Activated naive CD8-positive, alpha-beta T cell treated with anti-CD3 and anti-CD28 coated beads, Interleukin-2, amount 10 ng/mL, durations not matched to agents 7 days and 5 days (primary cell): ENCODE measurements around the gene OR4C6. TPM values are rescaled to one million over a fixed set of nuclear protein-coding genes. Genes with fewer than 3 reads are reported as not detected.

Experiments
- ATAC-seq: fragments of 150-1000 bp; cut with Tn5 transposase; one replicate; pipeline ENCODE4 v1.10.0; 2021; ENCODE audit warnings: low read depth, moderate library complexity
- POLR2A ChIA-PET: fragments of 350-600 bp; sonication (Branson Sonifier 250); formaldehyde crosslinking; loops from one replicate; lab custom pipeline; 2021; ENCODE audit warnings: antibody characterized with exemption; lab: Charles Lee
- DNase-seq: peaks from one replicate; pipeline ENCODE4 v3.0.0; 2021
- H3K27ac Mint-ChIP-seq: one replicate; pipeline ENCODE4 v1.8.0; 2022; ENCODE audit warnings: mild to moderate bottlenecking, mixed read lengths
- H3K27me3 Mint-ChIP-seq: one replicate; pipeline ENCODE4 v1.8.0; 2022; ENCODE audit warnings: mild to moderate bottlenecking, moderate library complexity, mixed read lengths
- H3K36me3 Mint-ChIP-seq: one replicate; pipeline ENCODE4 v1.8.0; 2021; ENCODE audit warnings: mild to moderate bottlenecking, mixed read lengths
- H3K4me1 Mint-ChIP-seq: one replicate; pipeline ENCODE4 v1.8.0; 2021; ENCODE audit warnings: mixed read lengths
- H3K4me3 Mint-ChIP-seq: one replicate; pipeline ENCODE4 v1.8.0; 2022; ENCODE audit warnings: mild to moderate bottlenecking, moderate library complexity, mixed read lengths
- H3K9me3 Mint-ChIP-seq: one replicate; pipeline ENCODE4 v1.8.0; 2021; ENCODE audit warnings: mixed read lengths
- total RNA-seq, 2 experiments: library from RNA; stranded (reverse); gene quantifications; one replicate each; pipeline ENCODE4 v1.2.3, GENCODE V29; 2021

Gene OR4C6
- total RNA-seq: not detected

DNA sequence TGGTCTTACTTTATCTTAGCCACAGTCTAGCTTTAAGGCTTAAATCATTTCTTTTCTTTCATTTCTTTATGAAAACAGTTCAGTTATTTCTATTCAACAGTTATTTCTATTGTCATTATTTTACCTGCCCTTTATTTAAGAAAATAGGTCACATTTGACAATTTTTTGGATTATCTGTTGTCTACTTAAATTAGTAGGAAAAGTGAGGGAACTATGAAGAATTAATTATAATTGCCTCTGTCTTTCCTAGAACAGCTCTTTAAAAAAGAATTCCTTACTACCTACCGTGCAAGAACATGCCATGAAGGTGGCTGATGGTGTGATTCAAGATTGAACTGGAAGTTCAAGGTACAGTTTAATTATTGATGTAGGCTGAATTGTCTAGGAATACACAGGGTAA is at the start of gene OR4C6:
TSS of gene OR4C6 (plus strand) at position 301 of the 400 bp plus-strand sequence. CDS start 2,966 bp downstream, outside the sequence.
- POLR2A ChIA-PET: no interaction called here

GRCh38 chr11:55624531-55624930 is 37.5 kb upstream of the OR4C6 start:
- Mint-ChIP-seq H3K4me1 (no peaks in the 10 kb centered on the region), H3K4me3 (no peak overlapping the region), H3K9me3 (peaks cover 23% of the 10 kb centered on the region), H3K36me3 (no peaks in the 10 kb centered on the region), H3K27ac (no peak overlapping the region), H3K27me3 (no peaks in the 10 kb centered on the region)
- DNase-seq (no peak), ATAC-seq (no peak)
- POLR2A ChIA-PET: no interaction called here

More for the DNA sequence above, at the start of gene OR4C6:
- H3K27me3 Mint-ChIP-seq: no peaks in the 10 kb centered on the region
- DNase-seq (no peak), ATAC-seq (no peak)
- H3K4me1 Mint-ChIP-seq: no peaks in the 10 kb centered on the region
- H3K9me3 Mint-ChIP-seq: peaks cover 6% of the 10 kb centered on the region
- H3K27ac Mint-ChIP-seq: no peak within 1 kb of the TSS
- H3K4me3 Mint-ChIP-seq: no peak within 1 kb of the TSS
- H3K36me3 Mint-ChIP-seq: no peaks in the 10 kb centered on the region

DNA sequence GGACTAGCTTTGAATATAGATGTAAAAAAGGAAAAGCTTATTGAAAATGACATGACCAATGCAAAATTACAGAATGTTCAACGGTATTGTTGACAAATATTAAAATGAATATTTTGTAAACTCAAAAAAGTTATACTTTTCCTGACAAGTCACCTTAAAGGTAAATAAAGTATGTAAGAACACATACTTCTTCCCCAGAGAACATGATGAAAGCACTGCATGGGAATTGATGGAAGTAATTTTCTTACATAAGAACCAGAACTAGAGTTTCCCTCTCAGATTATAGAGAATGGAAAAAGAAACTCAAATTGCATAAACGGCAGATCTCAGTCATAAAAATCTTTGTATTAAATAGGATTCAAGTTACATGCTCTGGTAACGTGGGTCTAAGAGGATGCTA is 27.2 kb upstream of the OR4C6 start, which contains the start of gene OR4P4:
TSS of gene OR4P4 (plus strand) at position 301 of the 400 bp plus-strand sequence.
- no peak for ATAC-seq
- peaks cover 9% of the 10 kb centered on the region for H3K9me3 Mint-ChIP-seq
- no peaks in the 10 kb centered on the region for H3K27me3 Mint-ChIP-seq
- H3K4me3 Mint-ChIP-seq: no peak within 1 kb of the TSS
- no peaks in the 10 kb centered on the region for H3K4me1 Mint-ChIP-seq
- no peak for DNase-seq
- no peak within 1 kb of the TSS for H3K27ac Mint-ChIP-seq
- POLR2A ChIA-PET: no interaction called here
- no peaks in the 10 kb centered on the region for H3K36me3 Mint-ChIP-seq

- Mint-ChIP-seq H3K4me3 (no peak within 1 kb of the TSS), H3K4me1 (no peaks in the 10 kb centered on the region), H3K27ac (no peak within 1 kb of the TSS), H3K27me3 (no peaks in the 10 kb centered on the region), H3K36me3 (no peaks in the 10 kb centered on the region), H3K9me3 (peaks cover 6% of the 10 kb centered on the region)
- POLR2A ChIA-PET: no interaction called here
- ATAC-seq: no peak
- DNase-seq: no peak
Observed at GRCh38 chr11:55648027-55648426, 14.0 kb upstream of the OR4C6 start, which contains the start of gene OR4S2. TSS of gene OR4S2 (plus strand) at chr11:55648327. CDS start at chr11:55650904, 2,577 bp downstream.

DNA sequence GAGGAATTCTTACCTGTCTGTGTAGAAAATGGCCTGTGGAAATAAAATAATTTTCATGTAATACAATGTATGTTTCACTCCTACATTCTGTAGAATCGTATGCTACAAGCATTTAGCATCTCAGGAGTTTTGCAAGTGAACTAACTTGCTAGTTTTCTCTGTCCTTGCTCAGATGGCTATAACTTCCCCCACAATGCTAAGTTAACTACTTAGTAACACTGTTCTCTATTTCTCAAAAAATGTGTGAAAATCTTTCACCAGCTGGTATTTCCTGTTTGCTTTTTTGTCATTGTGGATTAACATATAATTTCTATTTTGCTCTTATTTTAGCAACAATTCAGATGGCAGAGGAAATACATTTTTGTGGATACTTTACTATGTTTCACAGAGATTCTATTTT is 9.4 kb upstream of the OR4C6 start:
- H3K27me3 Mint-ChIP-seq: no peaks in the 10 kb centered on the region
- no peaks in the 10 kb centered on the region for H3K4me1 Mint-ChIP-seq
- H3K27ac Mint-ChIP-seq: no peak overlapping the region
- no peak for ATAC-seq
- peaks cover 12% of the 10 kb centered on the region for H3K9me3 Mint-ChIP-seq
- POLR2A ChIA-PET: no interaction called here
- DNase-seq: no peak
- no peak overlapping the region for H3K4me3 Mint-ChIP-seq
- no peaks in the 10 kb centered on the region for H3K36me3 Mint-ChIP-seq

- H3K4me3 Mint-ChIP-seq: no peak overlapping the region
- H3K27me3 Mint-ChIP-seq: no peaks in the 10 kb centered on the region
- no peak for DNase-seq
- H3K9me3 Mint-ChIP-seq: peaks cover 12% of the 10 kb centered on the region
- ATAC-seq: no peak
- no peak overlapping the region for H3K27ac Mint-ChIP-seq
- H3K4me1 Mint-ChIP-seq: no peaks in the 10 kb centered on the region
- POLR2A ChIA-PET: no interaction called here
- H3K36me3 Mint-ChIP-seq: no peaks in the 10 kb centered on the region
Observed at GRCh38 chr11:55655096-55655495, 6.9 kb upstream of the OR4C6 start.

GRCh38 chr11:55658031-55658573 is 3.9 kb upstream of the OR4C6 start:
- Mint-ChIP-seq H3K4me3 (no peak overlapping the region), H3K36me3 (no peaks in the 10 kb centered on the region), H3K4me1 (no peaks in the 10 kb centered on the region), H3K27me3 (no peaks in the 10 kb centered on the region), H3K9me3 (peaks cover 10% of the 10 kb centered on the region), H3K27ac (no peak overlapping the region)
- POLR2A ChIA-PET: no interaction called here
- DNase-seq (no peak), ATAC-seq (no peak)

GRCh38 chr11:55658608-55659007 is 3.4 kb upstream of the OR4C6 start:
- Mint-ChIP-seq H3K9me3 (peaks cover 8% of the 10 kb centered on the region), H3K27ac (no peak overlapping the region), H3K36me3 (no peaks in the 10 kb centered on the region), H3K4me1 (no peaks in the 10 kb centered on the region), H3K27me3 (no peaks in the 10 kb centered on the region), H3K4me3 (no peak overlapping the region)
- ATAC-seq (no peak), DNase-seq (no peak)
- POLR2A ChIA-PET: no interaction called here

DNA sequence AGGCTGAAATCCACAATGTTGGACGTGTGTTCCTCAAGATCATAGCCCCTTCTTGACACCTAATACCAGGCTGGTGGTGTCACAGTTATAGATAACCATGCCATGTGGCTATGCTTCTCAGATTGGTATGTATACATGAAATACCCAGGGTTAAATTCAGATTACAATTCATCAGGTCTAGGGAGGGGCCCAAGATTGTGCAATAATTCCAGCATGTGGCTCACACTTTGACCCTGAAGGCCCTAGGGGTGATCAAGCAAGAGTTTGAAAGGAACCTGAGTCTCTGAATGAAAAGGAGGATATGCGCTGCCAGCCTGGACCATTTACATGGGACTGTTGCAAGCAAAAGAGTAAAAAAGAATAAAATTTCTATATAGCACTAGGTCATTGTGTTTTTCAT is 7.4 kb downstream of the OR4C6 start:
- POLR2A ChIA-PET: no interaction called here
- H3K27me3 Mint-ChIP-seq: no peaks in the 10 kb centered on the region
- DNase-seq (no peak), ATAC-seq (no peak)
- H3K36me3 Mint-ChIP-seq: no peaks in the 10 kb centered on the region
- no peak overlapping the region for H3K4me3 Mint-ChIP-seq
- peaks cover 4% of the 10 kb centered on the region for H3K9me3 Mint-ChIP-seq
- H3K27ac Mint-ChIP-seq: no peak overlapping the region
- no peaks in the 10 kb centered on the region for H3K4me1 Mint-ChIP-seq

DNA sequence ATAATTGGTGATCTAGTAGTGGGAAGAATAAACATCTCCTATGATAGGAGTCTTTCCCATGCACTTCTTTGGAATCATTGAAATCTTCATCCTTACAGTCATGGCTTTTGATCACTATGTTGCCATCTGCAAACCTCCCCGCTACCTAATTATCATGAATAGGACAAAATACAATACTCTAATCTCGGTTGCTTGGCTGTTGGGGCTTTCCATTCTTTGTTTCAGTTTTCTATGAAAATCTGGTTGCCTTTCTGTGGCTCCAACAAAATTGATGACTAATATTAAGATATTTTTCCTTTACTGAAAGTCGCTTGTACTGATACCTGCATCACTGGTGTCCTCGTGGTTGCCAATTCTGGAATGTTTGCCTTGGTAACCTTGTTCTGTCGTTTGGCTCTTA is 11.9 kb downstream of the OR4C6 start:
- Mint-ChIP-seq H3K4me1 (no peaks in the 10 kb centered on the region), H3K36me3 (no peaks in the 10 kb centered on the region), H3K27me3 (no peaks in the 10 kb centered on the region), H3K9me3 (peaks cover 1% of the 10 kb centered on the region), H3K27ac (no peak overlapping the region), H3K4me3 (no peak overlapping the region)
- ATAC-seq (no peak), DNase-seq (no peak)
- POLR2A ChIA-PET: no interaction called here

DNA sequence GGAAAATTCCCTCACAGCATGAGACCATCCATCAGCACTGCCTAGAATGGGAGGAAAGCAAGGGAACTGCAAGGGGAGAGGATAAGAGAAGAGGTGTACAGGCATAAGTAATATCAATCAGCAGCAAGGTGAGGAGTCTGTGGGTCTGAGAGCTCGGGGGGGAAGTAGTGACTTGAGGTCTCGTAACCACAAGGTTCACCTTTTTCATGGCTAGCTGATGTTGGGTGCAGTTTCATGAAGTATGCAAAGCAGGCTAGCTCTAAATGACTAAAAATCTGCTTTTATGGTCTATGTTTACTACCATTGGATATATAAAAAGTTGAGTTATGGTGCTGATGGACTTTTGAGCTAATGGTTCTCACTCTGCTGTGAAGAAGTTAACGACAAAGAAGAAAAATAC is 35.8 kb downstream of the OR4C6 start:
- Mint-ChIP-seq H3K36me3 (no peaks in the 10 kb centered on the region), H3K9me3 (peaks cover 11% of the 10 kb centered on the region), H3K4me3 (no peak overlapping the region), H3K27me3 (no peaks in the 10 kb centered on the region), H3K4me1 (no peaks in the 10 kb centered on the region), H3K27ac (no peak overlapping the region)
- no peak for ATAC-seq
- DNase-seq: no peak
- POLR2A ChIA-PET: no interaction called here

DNA sequence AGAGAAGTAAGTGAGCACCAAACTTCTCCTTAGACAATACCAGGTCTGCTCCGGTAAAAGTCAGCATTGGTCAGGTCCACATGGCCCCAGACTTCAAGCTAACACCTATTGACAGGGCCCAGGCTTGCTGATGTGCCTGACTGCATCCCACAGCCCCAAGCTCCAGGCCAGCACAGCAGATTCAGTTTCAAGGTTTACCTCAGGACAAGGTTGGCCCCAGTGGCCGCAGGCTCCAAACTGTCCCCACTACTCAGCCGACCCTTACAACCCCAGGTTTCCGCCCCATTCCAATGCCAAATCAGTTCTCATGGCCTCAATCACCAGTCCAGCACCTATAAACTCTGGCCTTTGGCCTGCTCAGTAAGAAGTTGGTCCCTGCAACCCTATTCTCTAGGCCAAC is 39.4 kb downstream of the OR4C6 start:
- DNase-seq: no peak
- no peak for ATAC-seq
- no peaks in the 10 kb centered on the region for H3K36me3 Mint-ChIP-seq
- H3K4me1 Mint-ChIP-seq: no peaks in the 10 kb centered on the region
- peaks cover 15% of the 10 kb centered on the region for H3K9me3 Mint-ChIP-seq
- H3K4me3 Mint-ChIP-seq: no peak overlapping the region
- H3K27me3 Mint-ChIP-seq: no peaks in the 10 kb centered on the region
- H3K27ac Mint-ChIP-seq: no peak overlapping the region
- POLR2A ChIA-PET: no interaction called here

- no peaks in the 10 kb centered on the region for H3K36me3 Mint-ChIP-seq
- no peaks in the 10 kb centered on the region for H3K4me1 Mint-ChIP-seq
- DNase-seq: no peak
- no peak for ATAC-seq
- POLR2A ChIA-PET: no interaction called here
- no peaks in the 10 kb centered on the region for H3K27me3 Mint-ChIP-seq
- no peak overlapping the region for H3K4me3 Mint-ChIP-seq
- no peak overlapping the region for H3K27ac Mint-ChIP-seq
- H3K9me3 Mint-ChIP-seq: peaks cover 4% of the 10 kb centered on the region
Observed at GRCh38 chr11:55707029-55707428, 45.0 kb downstream of the OR4C6 start.

- no peak for DNase-seq
- no peak for ATAC-seq
- POLR2A ChIA-PET: no interaction called here
Observed at GRCh38 chr11:55714982-55715888, 53.2 kb downstream of the OR4C6 start.

More at GRCh38 chr11:55714982-55715888, 53.2 kb downstream of the OR4C6 start:
- Mint-ChIP-seq H3K4me1 (no peaks in the 10 kb centered on the region), H3K27me3 (no peaks in the 10 kb centered on the region), H3K4me3 (no peak overlapping the region), H3K36me3 (no peaks in the 10 kb centered on the region), H3K27ac (no peak overlapping the region), H3K9me3 (peaks cover 1% of the 10 kb centered on the region)
